GM21619 (cell line): Measurements from ENCODE around the gene HSD3B7.

Experiments
- ATAC-seq: cut with Tn5 transposase; IDR thresholded peaks from one replicate; pipeline ENCODE4 v1.9.1; 2021; ENCODE audit not compliant: unreplicated experiment

The HSD3B7 gene

DNA sequence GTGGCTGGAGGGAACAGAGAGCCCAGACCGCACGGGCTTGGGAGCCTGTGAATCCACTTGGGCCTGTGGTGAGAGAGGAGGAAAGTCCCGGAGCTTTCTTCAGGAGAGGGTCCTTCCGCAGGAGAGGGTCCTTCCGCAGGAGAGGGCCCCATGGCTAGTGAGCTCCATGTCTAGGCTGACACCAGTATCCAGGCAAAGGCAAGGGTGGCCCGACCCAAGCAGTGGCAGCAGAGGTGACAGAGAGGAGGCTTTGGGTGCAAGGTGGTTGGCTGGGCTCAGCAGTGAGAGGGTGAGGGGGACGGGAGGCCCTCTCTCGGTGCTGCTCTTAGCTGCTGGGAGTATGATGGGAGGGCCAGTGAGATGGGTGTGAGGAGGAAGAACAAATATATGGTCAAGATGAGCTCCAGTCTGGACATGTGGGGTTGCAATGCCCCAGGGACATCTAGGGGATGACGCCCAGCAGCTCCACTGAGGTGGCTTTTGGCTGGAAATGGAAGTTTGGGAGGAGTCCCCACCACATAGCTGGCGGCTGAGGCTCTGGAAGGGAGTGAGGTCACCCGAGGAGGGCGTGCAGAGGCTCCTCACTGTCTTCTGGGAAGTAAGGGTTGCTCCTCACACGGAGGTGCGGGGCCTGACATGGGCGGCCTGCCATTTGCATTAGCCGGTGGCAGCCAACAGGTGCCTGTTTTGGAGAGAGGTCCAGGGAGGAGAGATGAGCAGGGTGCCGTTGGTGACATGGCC is 2.3 kb upstream of the HSD3B7 start:
- ATAC-seq = no peak

DNA sequence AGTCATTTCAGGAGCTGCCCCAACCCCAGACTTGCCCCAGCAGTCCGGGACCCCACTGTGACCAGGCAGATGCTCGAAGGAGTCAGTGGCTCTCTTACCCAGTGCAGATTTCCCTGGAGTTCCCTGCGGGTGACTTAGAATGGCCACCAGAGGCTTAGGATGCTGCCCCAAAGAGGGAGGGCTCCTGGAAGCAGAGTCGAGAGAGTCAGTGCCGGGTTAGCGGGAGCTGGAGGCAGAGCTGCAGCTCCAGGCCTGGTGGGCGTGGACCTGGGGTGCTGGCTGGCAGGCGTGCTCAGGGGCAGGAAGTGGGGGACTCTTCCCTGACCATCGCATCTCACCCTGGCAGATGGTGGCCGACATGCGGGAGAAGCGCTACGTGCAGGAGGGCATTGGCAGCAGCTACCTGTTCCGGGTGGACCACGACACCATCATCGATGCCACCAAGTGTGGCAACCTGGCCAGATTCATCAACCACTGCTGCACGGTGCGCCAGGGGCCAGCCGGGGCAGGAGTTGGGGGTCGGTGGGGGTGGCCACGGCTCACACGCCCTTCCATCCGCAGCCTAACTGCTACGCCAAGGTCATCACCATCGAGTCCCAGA is 1.6 kb upstream of the HSD3B7 start:
- no peak for ATAC-seq

DNA sequence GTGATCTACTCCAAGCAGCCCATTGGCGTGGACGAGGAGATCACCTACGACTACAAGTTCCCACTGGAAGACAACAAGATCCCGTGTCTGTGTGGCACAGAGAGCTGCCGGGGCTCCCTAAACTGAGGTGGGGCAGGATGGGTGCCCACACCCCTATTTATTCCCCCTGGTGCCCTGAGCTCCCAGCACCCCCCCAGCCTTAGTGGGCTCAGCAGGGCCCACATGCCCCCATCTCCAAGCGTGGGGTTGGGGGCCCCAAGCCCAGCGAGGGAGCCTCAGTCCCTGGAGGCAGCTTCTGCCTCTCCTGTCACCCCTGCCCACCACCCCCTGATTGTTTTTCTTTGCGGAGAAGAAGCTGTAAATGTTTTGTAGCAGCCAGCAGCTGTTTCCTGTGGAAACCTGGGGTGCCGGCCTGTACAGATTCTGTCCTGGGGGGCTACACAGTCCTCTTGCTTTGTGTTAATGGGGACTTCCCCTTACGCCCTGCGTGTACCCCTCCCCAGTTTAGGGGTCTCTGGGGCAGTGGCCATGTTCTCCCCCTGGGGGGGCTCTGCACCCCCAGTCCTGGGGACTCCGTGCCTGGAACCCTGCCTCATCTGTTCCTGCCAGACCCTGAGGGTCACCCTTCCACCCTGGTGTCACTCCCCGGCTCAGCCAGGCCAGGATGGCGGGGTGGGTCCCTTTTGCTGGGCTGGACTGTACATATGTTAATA is 953 bp upstream of the HSD3B7 start:
- ATAC-seq = no peak

DNA sequence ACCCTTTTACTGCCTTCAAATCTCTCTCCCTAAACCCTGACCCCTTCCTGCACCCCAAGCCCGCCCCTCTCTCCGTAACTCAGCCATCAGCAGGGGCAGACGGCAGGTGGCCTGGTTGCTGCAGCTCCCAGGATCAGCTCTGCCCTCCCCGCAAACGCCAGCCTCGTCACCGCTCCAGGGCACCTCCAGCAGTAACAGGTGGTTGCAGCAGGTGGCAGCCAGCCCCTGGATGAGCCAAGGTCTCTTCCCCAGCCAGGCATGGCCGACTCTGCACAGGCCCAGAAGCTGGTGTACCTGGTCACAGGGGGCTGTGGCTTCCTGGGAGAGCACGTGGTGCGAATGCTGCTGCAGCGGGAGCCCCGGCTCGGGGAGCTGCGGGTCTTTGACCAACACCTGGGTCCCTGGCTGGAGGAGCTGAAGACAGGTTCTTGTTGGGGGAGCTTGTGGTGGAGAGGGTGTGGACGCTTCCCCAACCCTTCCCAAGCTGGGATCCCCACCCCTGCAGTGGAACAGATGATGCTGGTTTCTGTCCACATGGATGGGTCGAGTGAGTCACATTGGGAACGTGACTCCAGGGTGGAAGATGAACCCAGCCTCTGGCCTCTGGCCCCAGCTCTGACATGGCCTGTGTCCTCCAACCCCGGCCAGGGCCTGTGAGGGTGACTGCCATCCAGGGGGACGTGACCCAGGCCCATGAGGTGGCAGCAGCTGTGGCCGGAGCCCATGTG is 558 bp downstream of the HSD3B7 start:
- no peak for ATAC-seq

DNA sequence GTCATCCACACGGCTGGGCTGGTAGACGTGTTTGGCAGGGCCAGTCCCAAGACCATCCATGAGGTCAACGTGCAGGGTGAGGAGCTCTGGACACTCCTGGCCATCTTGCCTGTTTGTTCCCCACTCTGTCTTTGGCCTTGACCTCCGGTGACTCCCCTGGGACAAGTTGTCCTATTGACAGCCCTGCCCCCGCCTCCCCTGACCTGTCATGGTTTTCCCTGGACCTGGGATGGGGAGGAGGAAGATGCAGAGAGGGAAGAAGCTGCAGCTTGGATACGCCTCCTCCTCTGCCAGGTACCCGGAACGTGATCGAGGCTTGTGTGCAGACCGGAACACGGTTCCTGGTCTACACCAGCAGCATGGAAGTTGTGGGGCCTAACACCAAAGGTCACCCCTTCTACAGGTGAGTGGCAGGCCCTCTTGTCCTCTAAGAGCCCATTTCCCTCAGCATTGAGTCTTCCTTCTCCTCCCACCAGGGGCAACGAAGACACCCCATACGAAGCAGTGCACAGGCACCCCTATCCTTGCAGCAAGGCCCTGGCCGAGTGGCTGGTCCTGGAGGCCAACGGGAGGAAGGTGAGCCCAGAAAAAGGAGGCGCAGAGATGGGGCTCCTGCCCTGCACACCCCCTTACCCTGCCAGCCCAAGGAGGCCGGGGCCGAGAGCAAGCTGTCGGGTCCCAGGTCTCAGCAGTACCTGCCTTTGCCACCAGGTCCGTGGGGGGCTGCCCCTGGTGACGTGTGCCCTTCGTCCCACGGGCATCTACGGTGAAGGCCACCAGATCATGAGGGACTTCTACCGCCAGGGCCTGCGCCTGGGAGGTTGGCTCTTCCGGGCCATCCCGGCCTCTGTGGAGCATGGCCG is 1.4 kb downstream of the HSD3B7 start:
- no peak for ATAC-seq

GRCh38 chr16:30987581-30988190 is 2.7 kb downstream of the HSD3B7 start:
- ATAC-seq = no peak

DNA sequence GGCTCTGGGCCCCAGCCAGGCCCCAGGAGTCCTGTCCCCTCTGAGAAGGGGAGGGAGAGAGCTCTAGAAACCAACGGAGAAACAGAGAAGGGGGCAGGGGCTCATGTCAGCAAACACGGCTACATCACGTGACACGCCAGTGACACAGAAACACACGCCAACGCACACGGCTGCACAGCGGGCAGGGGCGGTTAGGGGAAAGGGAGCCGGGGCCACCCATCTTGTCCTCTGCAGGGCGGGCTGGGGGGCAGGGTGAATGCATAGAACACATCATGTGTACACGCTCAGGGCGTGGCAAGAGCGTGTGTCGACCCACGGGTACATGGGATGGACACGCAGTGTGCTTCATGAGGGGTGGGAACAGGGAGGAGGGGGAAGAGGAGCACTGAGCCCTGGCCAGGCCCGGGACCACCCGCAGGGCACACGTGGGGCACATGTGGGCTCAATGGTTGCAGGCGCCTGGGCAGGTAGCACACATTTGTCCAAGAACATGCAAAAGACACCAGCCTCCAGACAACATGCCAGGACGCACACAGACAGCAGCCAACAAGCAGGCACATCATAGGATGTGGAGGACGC is 4.6 kb downstream of the HSD3B7 start:
- ATAC-seq = no peak

DNA sequence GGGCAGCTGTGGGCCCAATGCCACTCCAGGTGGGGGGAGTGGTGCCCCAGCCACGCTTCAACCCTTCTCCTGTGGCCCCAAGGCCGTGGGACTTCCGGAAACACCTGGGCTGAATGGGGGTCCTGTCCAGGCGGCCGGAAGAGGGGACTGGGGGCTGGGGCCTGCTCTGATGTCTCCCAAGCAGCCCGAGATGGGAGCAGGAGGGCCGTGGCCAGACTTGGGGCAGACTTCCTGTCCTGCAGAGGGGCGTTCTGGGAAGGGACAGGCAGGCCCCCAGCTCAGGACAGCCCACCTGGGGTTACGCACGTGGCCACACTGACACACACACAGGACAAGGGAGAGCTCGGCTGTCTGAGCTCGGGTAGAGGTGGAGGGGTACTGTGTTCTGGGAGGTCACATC is 5.1 kb downstream of the HSD3B7 start:
- ATAC-seq = no peak

GRCh38 chr16:30991052-30991451 is 6.0 kb downstream of the HSD3B7 start:
- ATAC-seq = no peak

DNA sequence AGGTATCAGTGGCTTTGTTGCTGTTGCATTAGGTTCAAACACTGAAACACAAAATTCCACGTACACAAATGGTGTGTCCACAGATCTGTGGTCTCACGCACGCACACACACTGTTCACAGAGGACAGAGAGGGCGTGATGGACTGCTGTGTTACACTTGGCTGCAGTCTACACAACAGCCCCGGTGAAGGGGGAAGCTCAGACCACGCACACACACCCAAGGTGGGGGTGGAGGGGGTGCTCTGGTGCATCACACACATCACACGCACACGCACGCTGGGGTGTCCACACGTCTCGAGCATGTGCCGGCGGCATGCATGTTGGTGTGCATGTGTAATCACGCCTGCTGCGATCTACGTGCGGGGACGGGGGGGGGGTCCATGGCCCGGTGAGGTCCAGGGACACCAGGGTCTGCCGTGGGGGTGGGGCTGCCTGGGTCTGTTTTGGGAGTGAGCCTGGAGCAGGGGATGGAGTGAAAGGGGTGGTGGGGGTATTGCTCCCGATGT is 7.3 kb downstream of the HSD3B7 start:
- no peak for ATAC-seq

- ATAC-seq = no peak
Observed at GRCh38 chr16:30992931-30993816, 8.2 kb downstream of the HSD3B7 start.

DNA sequence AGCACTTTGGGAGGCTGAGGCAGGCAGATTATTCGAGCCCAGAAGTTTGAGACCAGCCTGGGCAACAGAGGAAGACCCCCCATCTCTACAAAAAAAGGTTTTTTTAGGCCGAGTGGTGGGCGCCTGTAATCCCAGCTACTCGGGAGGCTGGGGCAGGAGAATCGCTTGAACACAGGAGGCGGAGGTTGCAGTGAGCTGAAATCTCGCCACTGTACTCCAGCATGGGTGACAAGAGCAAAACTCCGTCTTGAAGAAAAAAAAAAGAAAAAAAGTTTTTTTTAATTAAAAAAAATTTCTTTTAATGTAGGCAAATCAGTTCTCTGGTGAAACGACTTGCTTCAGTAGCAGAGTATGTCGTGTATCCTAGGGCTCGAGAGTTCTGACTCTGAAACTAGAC is 10.9 kb downstream of the HSD3B7 start:
- ATAC-seq = no peak

DNA sequence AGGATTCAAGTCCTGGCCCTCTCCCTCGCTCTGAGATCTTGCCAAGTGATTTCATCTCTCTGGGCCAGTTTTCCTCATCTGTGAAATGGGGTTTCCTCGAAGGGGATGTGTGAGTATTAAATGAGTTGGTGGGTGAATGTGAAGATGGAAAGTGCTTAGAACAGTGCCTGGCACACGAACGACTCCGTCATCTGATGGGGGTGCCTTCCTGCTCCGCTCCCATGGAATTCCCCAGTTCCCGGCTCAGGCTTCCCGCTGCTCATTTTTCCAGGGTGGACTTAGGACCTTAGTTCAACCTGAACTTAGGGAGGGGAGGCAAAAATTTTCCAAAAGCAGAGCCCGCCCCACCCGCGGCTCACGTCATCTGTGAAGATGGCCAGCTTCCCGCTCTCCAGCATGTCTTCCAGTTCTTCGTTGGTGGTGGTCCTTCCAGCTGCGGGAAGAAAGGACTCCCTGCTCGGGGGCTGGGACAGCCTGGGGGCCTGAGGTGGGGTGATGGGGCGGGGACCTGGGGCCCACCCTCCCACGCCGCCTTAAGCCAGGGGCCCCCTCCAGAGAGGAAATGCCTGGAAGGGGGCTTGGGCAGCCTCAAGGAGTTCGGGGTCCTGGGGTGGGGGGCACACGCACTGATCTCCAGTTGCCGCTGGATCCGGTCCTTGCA is 11.4 kb downstream of the HSD3B7 start:
- peak; percentile 13 for ATAC-seq

- ATAC-seq = peak; percentile 69
Observed at GRCh38 chr16:30996985-30997724, 12.1 kb downstream of the HSD3B7 start.

- ATAC-seq = no peak
Observed at GRCh38 chr16:30997725-30998711, 13.0 kb downstream of the HSD3B7 start.
